ENCODE measurements around the gene SH3RF3.
"Not testable (repeated sequence)": the region's sequence is repeated elsewhere in the genome, so short reads cannot be mapped to it uniquely, and the experiment has no call there.

SH3RF3 gene

GRCh38 chr2:109205447-109205846, 76.4 kb downstream of the SH3RF3 start:
- DNase-seq, result no peak

GRCh38 chr2:109206569-109207146, 77.7 kb downstream of the SH3RF3 start:
- DNase-seq, result no peak

GRCh38 chr2:109207176-109207575, 78.2 kb downstream of the SH3RF3 start:
- no peak for DNase-seq

- no peak for DNase-seq
Measured at GRCh38 chr2:109208071-109208950, 79.3 kb downstream of the SH3RF3 start.

GRCh38 chr2:109208951-109209335, 79.9 kb downstream of the SH3RF3 start:
- DNase-seq, result no peak

GRCh38 chr2:109209412-109209811, 80.4 kb downstream of the SH3RF3 start:
- DNase-seq, result no peak

- no peak for DNase-seq
Measured at GRCh38 chr2:109209941-109210340, 80.9 kb downstream of the SH3RF3 start.

GRCh38 chr2:109210431-109211200, 81.6 kb downstream of the SH3RF3 start:
- no peak for DNase-seq

- no peak for DNase-seq
Measured at GRCh38 chr2:109211315-109211714, 82.3 kb downstream of the SH3RF3 start.

GRCh38 chr2:109212836-109213563, 84.0 kb downstream of the SH3RF3 start:
- DNase-seq, result no peak

- DNase-seq, result no peak
Measured at GRCh38 chr2:109213646-109214433, 84.8 kb downstream of the SH3RF3 start.

GRCh38 chr2:109214651-109215371, 85.8 kb downstream of the SH3RF3 start:
- no peak for DNase-seq

GRCh38 chr2:109215866-109216265, 86.9 kb downstream of the SH3RF3 start:
- DNase-seq, result no peak

- no peak for DNase-seq
Measured at GRCh38 chr2:109216332-109216731, 87.3 kb downstream of the SH3RF3 start.

GRCh38 chr2:109217362-109218086, 88.5 kb downstream of the SH3RF3 start:
- DNase-seq, result no peak

- peak; percentile 81 for DNase-seq
Measured at GRCh38 chr2:109218087-109218791, 89.2 kb downstream of the SH3RF3 start.

GRCh38 chr2:109218792-109219126, 89.8 kb downstream of the SH3RF3 start:
- no peak for DNase-seq

- DNase-seq, result no peak
Measured at GRCh38 chr2:109220860-109221259, 91.9 kb downstream of the SH3RF3 start.

- DNase-seq, result not testable (repeated sequence)
Measured at GRCh38 chr2:109221316-109221715, 92.3 kb downstream of the SH3RF3 start.

- no peak for DNase-seq
Measured at GRCh38 chr2:109222422-109222821, 93.4 kb downstream of the SH3RF3 start.

Data from NCI-H1694 treated with DMSO at 0.1 percent for 48 hours (cell line).